HepG2 (cell line): ENCODE measurements around the gene PSMG1. TPM values are rescaled to one million over a fixed set of nuclear protein-coding genes. Genes with fewer than 3 reads are reported as not detected.

ENCODE experiments used
- ATAC-seq: fragments of 200-7000 bp; cut with Tn5 transposase; 3 replicates; pipeline ENCODE4 v1.9.1; 2020; ENCODE audit warnings: mild to moderate bottlenecking, moderate library complexity
- BruUV-seq: library from RNA; stranded (reverse); fragments of 400-500 nt; replicated peaks from 2 replicates; lab custom pipeline; 2021; lab: Mats Ljungman, UMichigan
- CTCF ChIA-PET: fragments of 300-600 bp; formaldehyde crosslinking; extraction: SDS; loops from one replicate; lab custom pipeline; 2021; ENCODE audit warnings: low total read pairs, inconsistent platforms, low intra/inter-chr PET ratio; lab: Yijun Ruan, JAX
- POLR2A ChIA-PET: fragments of 350-600 bp; sonication (Branson Sonifier 250); formaldehyde crosslinking; loops from one replicate; lab custom pipeline; 2020; ENCODE audit warnings: antibody characterized with exemption, inconsistent platforms; lab: Yijun Ruan, JAX
- DNase-seq: peaks from one replicate; pipeline ENCODE4 v3.0.0-alpha.2; 2015; ENCODE audit warnings: low spot score
- FAIRE-seq: peaks from 3 replicates; lab custom pipeline; 2011; peaks lifted over from hg19 to GRCh38; lab: Jason Lieb, UNC
- H2AFZ ChIP-seq: one replicate; pipeline ENCODE4 v1.6.1; 2011; ENCODE audit warnings: low read length, inconsistent platforms
- H3K27ac ChIP-seq: fragments of 300-600 bp; 3 replicates; pipeline ENCODE4 v1.8.0; 2011; ENCODE audit warnings: mixed run types, mild to moderate bottlenecking, mixed read lengths, low read length, inconsistent platforms; ENCODE audit not compliant: insufficient read depth; ENCODE audit errors: extremely low read length
- H3K27me3 ChIP-seq, 2 experiments: fragments of 200-600 bp in 1 of 2; 2 replicates in 1 of 2; 3 replicates in 1 of 2; pipeline versions ENCODE4 v1.6.0 to v1.8.0; 2011; ENCODE audit warnings: low read length in 2 of 2, mild to moderate bottlenecking in 2 of 2, moderate library complexity in 2 of 2, inconsistent platforms in 1 of 2; ENCODE audit not compliant: insufficient read depth in 2 of 2, control insufficient read depth in 1 of 2
- H3K36me3 ChIP-seq, 2 experiments: fragments of 200-600 bp in 1 of 2; replicated peaks in 1 of 2; 2 replicates in 1 of 2; 3 replicates in 1 of 2; pipeline versions ENCODE4 v1.5.1 to v1.8.0; 2011; ENCODE audit warnings: low read length in 2 of 2, inconsistent platforms in 1 of 2; ENCODE audit not compliant: insufficient read depth in 2 of 2, control insufficient read depth in 1 of 2
- H3K4me1 ChIP-seq: 2 replicates; pipeline ENCODE4 v1.5.1; 2012; ENCODE audit warnings: low read length, inconsistent platforms; ENCODE audit not compliant: insufficient read depth
- H3K4me2 ChIP-seq: 2 replicates; pipeline ENCODE4 v1.6.0; 2011; ENCODE audit warnings: low read depth, low read length, inconsistent platforms
- H3K4me3 ChIP-seq, 3 experiments: fragments of 200-600 bp in 1 of 3; sonication (generic), shearing (Covaris generic) in 1 of 3; replicated peaks in 1 of 3; 2 replicates each; pipeline ENCODE4 v1.5.1; 2011 to 2016; ENCODE audit warnings: low read length in 3 of 3, inconsistent platforms in 2 of 3, low read depth in 2 of 3, mild to moderate bottlenecking in 2 of 3, control low read depth in 1 of 3, mixed read lengths in 1 of 3; ENCODE audit not compliant: insufficient read depth in 1 of 3
- H3K79me2 ChIP-seq: one replicate; pipeline ENCODE4 v1.6.1; 2011; ENCODE audit warnings: low read length, inconsistent platforms; ENCODE audit not compliant: insufficient read depth
- H3K9ac ChIP-seq: 2 replicates; pipeline ENCODE4 v1.6.0; 2011; ENCODE audit warnings: mild to moderate bottlenecking, low read depth, low read length, inconsistent platforms; ENCODE audit not compliant: insufficient read depth
- H3K9me3 ChIP-seq: 2 replicates; pipeline ENCODE4 v1.5.1; 2012; ENCODE audit warnings: mild to moderate bottlenecking, low read length
- H4K20me1 ChIP-seq: 2 replicates; pipeline ENCODE4 v1.6.0; 2011; ENCODE audit warnings: inconsistent platforms, mild to moderate bottlenecking, low read length, moderate library complexity; ENCODE audit not compliant: insufficient read depth
- ATF7-NPFF ChIP-seq: sonication (generic); formaldehyde crosslinking; IDR thresholded peaks from 2 replicates; pipeline ENCODE4 v1.8.1; 2023; ENCODE audit warnings: mild to moderate bottlenecking, low read depth, missing genetic modification reagents, moderate library complexity
- NCOA1 ChIP-seq: sonication (generic); formaldehyde crosslinking; IDR thresholded peaks from 2 replicates; pipeline ENCODE4 v1.9.0; 2021; ENCODE audit warnings: missing genetic modification reagents
- RNF2 ChIP-seq: fragments of 450-650 bp; conservative IDR thresholded peaks from 2 replicates; pipeline ENCODE4 v1.6.1; 2016; ENCODE audit warnings: low read depth
- SNAPC4 ChIP-seq: sonication (generic); formaldehyde crosslinking; IDR thresholded peaks from 2 replicates; pipeline ENCODE4 v1.4.0; 2020; ENCODE audit warnings: mild to moderate bottlenecking, missing genetic modification reagents
- ZNF256 ChIP-seq: sonication (generic); formaldehyde crosslinking; conservative IDR thresholded peaks from 2 replicates; pipeline ENCODE4 v1.4.0; 2020; ENCODE audit warnings: missing genetic modification reagents
- WGBS: methylation state at CpG from one replicate; pipeline ENCODE4 v1.1.6; 2017; ENCODE audit warnings: low lambda C conversion rate; 5-methylcytosine and 5-hydroxymethylcytosine counted together
- in situ Hi-C: cut with HindIII; loops from 2 replicates; pipeline ENCODE4 v1.10.0; 2017; ENCODE audit warnings: low pct_unique_long_range_greater_than_20kb; ENCODE audit not compliant: extremely low pct_ligation_motif_present
- intact Hi-C: fragments of 100-400 bp; cut with micrococcal nuclease; formaldehyde crosslinking; loops from one replicate; pipeline ENCODE4 v1.10.0; 2022; ENCODE audit not compliant: unreplicated experiment
- polyA plus RNA-seq, 8 experiments: library from polyadenylated mRNA; depleted of rRNA in 3 of 8; stranded (reverse) in 7 of 8; unstranded in 1 of 8; fragments of >200 nt; fragmentation: Illumina TruSeq in 4 of 8; extraction: Trizol in 4 of 8; gene quantifications; 2 replicates each; pipeline versions ENCODE4 v1.2.1 to v1.2.3, GENCODE V29; 2011 to 2016; ENCODE audit warnings: low read depth in 4 of 8, missing spikeins in 1 of 8, mixed read lengths in 1 of 8; ENCODE audit not compliant: insufficient read depth in 1 of 8
- total RNA-seq, 5 experiments: library from RNA; depleted of rRNA; stranded (reverse); fragments of >200 nt; fragmentation: Illumina TruSeq; extraction: Trizol; gene quantifications; 2 replicates each; pipeline ENCODE4 v1.2.3, GENCODE V29; 2016; ENCODE audit warnings: low read depth in 1 of 5

PSMG1 gene
- total and polyA plus RNA-seq, 2 of the 13 experiments (the other 11 are each of a cell fraction or from before 2014, with no cell fraction given): 63.6 to 173 TPM

- H3K4me2 ChIP-seq: no peak overlapping the region
- peaks cover 36% of the 10 kb centered on the region for H3K4me1 ChIP-seq
- FAIRE-seq: no peak
- 75% methylated on average over 2 of the region's 4 CpGs for WGBS
- DNase-seq: no peak
- H3K27me3 ChIP-seq: no peaks in the 10 kb centered on the region
- intact Hi-C loops: loop anchor here (1.0 to 5.0 kb wide), 3 partner anchors 37 to 392 kb away; no protein-coding TSS in a partner anchor
- no peaks in the 10 kb centered on the region for H4K20me1 ChIP-seq
- ATAC-seq: peak; percentile 41
- no peak for TF ChIP-seq RNF2
- no peak for TF ChIP-seq ATF7-NPFF (CRISPR knock-in tag)
- no peak for TF ChIP-seq ZNF256 (CRISPR knock-in tag)
- no peak for TF ChIP-seq SNAPC4 (CRISPR knock-in tag)
- TF ChIP-seq NCOA1: no peak
- H2AFZ ChIP-seq: no peak overlapping the region
- in situ Hi-C loops: loop anchor here (10.0 kb wide), 1 partner anchor 322 kb away; the partner anchor contains the start of gene ETS2
- no peaks in the 10 kb centered on the region for H3K79me2 ChIP-seq
- H3K9ac ChIP-seq: no peak overlapping the region
- H3K36me3 ChIP-seq: no peaks in the 10 kb centered on the region
- no peak overlapping the region for H3K4me3 ChIP-seq
- peaks cover 20% of the 10 kb centered on the region for H3K9me3 ChIP-seq
- CTCF ChIA-PET: interaction anchor here (1.2 to 1.5 kb wide), 3 partner anchors 37 to 393 kb away, joined by 3 to 5 read pairs (median 4); no protein-coding TSS in a partner anchor
- POLR2A ChIA-PET: no interaction called here
- H3K27ac ChIP-seq: no peak overlapping the region
- no TSS peak for BruUV-seq
These were observed 56.8 kb downstream of the PSMG1 start for GRCh38 chr21:39126486-39126806.
